ENCODE measurements around the gene PCLAF.
"Not testable (repeated sequence)": the region's sequence is repeated elsewhere in the genome, so short reads cannot be mapped to it uniquely, and the experiment has no call there.

Gene PCLAF

GRCh38 chr15:64331668-64332067 is 49.6 kb downstream of the PCLAF start:
- not testable (repeated sequence) for H3K9ac ChIP-seq (ENCODE audit: low read length in 5 of 5); H3K27ac ChIP-seq (ENCODE audit: low read depth, low read length); H3K36me3 ChIP-seq (ENCODE audit: control insufficient read depth in 5 of 5, insufficient read depth in 5 of 5, low read length in 5 of 5)

GRCh38 chr15:64326975-64327374 is 54.3 kb downstream of the PCLAF start:
- H3K27ac ChIP-seq (ENCODE audit: low read depth, low read length); H3K27me3 ChIP-seq (ENCODE audit: control insufficient read depth in 5 of 5, insufficient read depth in 4 of 5, low read length in 5 of 5); H3K4me1 ChIP-seq (ENCODE audit: control insufficient read depth in 5 of 5, insufficient read depth in 5 of 5, low read length in 5 of 5); H3K9ac ChIP-seq (ENCODE audit: low read length in 5 of 5); H3K36me3 ChIP-seq (ENCODE audit: control insufficient read depth in 5 of 5, insufficient read depth in 5 of 5, low read length in 5 of 5); H3K4me3 ChIP-seq (ENCODE audit: low read depth in 1 of 5, low read length in 5 of 5); H3K9me3 ChIP-seq (ENCODE audit: control insufficient read depth in 5 of 5, low read length in 5 of 5): not testable (repeated sequence)

More at GRCh38 chr15:64331668-64332067, 49.6 kb downstream of the PCLAF start:
- not testable (repeated sequence) for H3K9me3 ChIP-seq (ENCODE audit: control insufficient read depth in 5 of 5, low read length in 5 of 5); H3K4me1 ChIP-seq (ENCODE audit: control insufficient read depth in 5 of 5, insufficient read depth in 5 of 5, low read length in 5 of 5); H3K4me3 ChIP-seq (ENCODE audit: low read depth in 1 of 5, low read length in 5 of 5); H3K27me3 ChIP-seq (ENCODE audit: control insufficient read depth in 5 of 5, insufficient read depth in 4 of 5, low read length in 5 of 5)

GRCh38 chr15:64326458-64326857 is 54.8 kb downstream of the PCLAF start:
- not testable (repeated sequence) for H3K9me3 ChIP-seq (ENCODE audit: control insufficient read depth in 5 of 5, low read length in 5 of 5); H3K4me3 ChIP-seq (ENCODE audit: low read depth in 1 of 5, low read length in 5 of 5); H3K27ac ChIP-seq (ENCODE audit: low read depth, low read length)

GRCh38 chr15:64324165-64324877 is 56.9 kb downstream of the PCLAF start:
- Histone ChIP-seq H3K9me3 (ENCODE audit: control insufficient read depth in 5 of 5, low read length in 5 of 5) (no peaks in the 10 kb centered on the region), H3K4me3 (ENCODE audit: low read depth in 1 of 5, low read length in 5 of 5) (no peak overlapping the region), H3K27ac (ENCODE audit: low read depth, low read length) (no peak overlapping the region), H3K9ac (ENCODE audit: low read length in 5 of 5) (no peak overlapping the region), H3K36me3 (ENCODE audit: control insufficient read depth in 5 of 5, insufficient read depth in 5 of 5, low read length in 5 of 5) (no peaks in the 10 kb centered on the region), H3K27me3 (ENCODE audit: control insufficient read depth in 5 of 5, insufficient read depth in 4 of 5, low read length in 5 of 5) (no peaks in the 10 kb centered on the region), H3K4me1 (ENCODE audit: control insufficient read depth in 5 of 5, insufficient read depth in 5 of 5, low read length in 5 of 5) (no peaks in the 10 kb centered on the region)

More at GRCh38 chr15:64326458-64326857, 54.8 kb downstream of the PCLAF start:
- H3K4me1 ChIP-seq (ENCODE audit: control insufficient read depth in 5 of 5, insufficient read depth in 5 of 5, low read length in 5 of 5); H3K27me3 ChIP-seq (ENCODE audit: control insufficient read depth in 5 of 5, insufficient read depth in 4 of 5, low read length in 5 of 5); H3K36me3 ChIP-seq (ENCODE audit: control insufficient read depth in 5 of 5, insufficient read depth in 5 of 5, low read length in 5 of 5); H3K9ac ChIP-seq (ENCODE audit: low read length in 5 of 5): not testable (repeated sequence)

- Histone ChIP-seq H3K36me3 (ENCODE audit: control insufficient read depth in 5 of 5, insufficient read depth in 5 of 5, low read length in 5 of 5) (no peaks in the 10 kb centered on the region), H3K9me3 (ENCODE audit: control insufficient read depth in 5 of 5, low read length in 5 of 5) (no peaks in the 10 kb centered on the region), H3K4me3 (ENCODE audit: low read depth in 1 of 5, low read length in 5 of 5) (no peak overlapping the region), H3K9ac (ENCODE audit: low read length in 5 of 5) (peak overlapping the region in 1 of 5 donors; percentile 3), H3K27me3 (ENCODE audit: control insufficient read depth in 5 of 5, insufficient read depth in 4 of 5, low read length in 5 of 5) (no peaks in the 10 kb centered on the region), H3K27ac (ENCODE audit: low read depth, low read length) (no peak overlapping the region), H3K4me1 (ENCODE audit: control insufficient read depth in 5 of 5, insufficient read depth in 5 of 5, low read length in 5 of 5) (peaks cover 0 to 16% (median 3%) of the 10 kb centered on the region in 5 donors)
Measured at GRCh38 chr15:64315216-64315615, 66.0 kb downstream of the PCLAF start.

- Histone ChIP-seq H3K4me1 (ENCODE audit: control insufficient read depth in 5 of 5, insufficient read depth in 5 of 5, low read length in 5 of 5) (peaks cover 0 to 21% (median 3%) of the 10 kb centered on the region in 5 donors), H3K27me3 (ENCODE audit: control insufficient read depth in 5 of 5, insufficient read depth in 4 of 5, low read length in 5 of 5) (no peaks in the 10 kb centered on the region), H3K36me3 (ENCODE audit: control insufficient read depth in 5 of 5, insufficient read depth in 5 of 5, low read length in 5 of 5) (no peaks in the 10 kb centered on the region), H3K9me3 (ENCODE audit: control insufficient read depth in 5 of 5, low read length in 5 of 5) (no peaks in the 10 kb centered on the region), H3K9ac (ENCODE audit: low read length in 5 of 5) (no peak overlapping the region), H3K27ac (ENCODE audit: low read depth, low read length) (no peak overlapping the region), H3K4me3 (ENCODE audit: low read depth in 1 of 5, low read length in 5 of 5) (no peak overlapping the region)
Measured at GRCh38 chr15:64314456-64314855, 66.8 kb downstream of the PCLAF start.
